GM18519 (cell line): Measurements from ENCODE around the gene TCP11L1.
A peak's percentile ranks its signal among the peaks of the same experiment; 100 is the strongest.
"Not testable (repeated sequence)": the region's sequence is repeated elsewhere in the genome, so short reads cannot be mapped to it uniquely, and the experiment has no call there.

Source experiments
- ATAC-seq: cut with Tn5 transposase; IDR thresholded peaks from one replicate; pipeline ENCODE4 v1.9.1; 2021; ENCODE audit warnings: mild to moderate bottlenecking, moderate library complexity; ENCODE audit not compliant: unreplicated experiment, low FRiP score

The TCP11L1 gene

GRCh38 chr11:33064033-33064825 lies 24.9 kb downstream of the TCP11L1 start:
- no peak for ATAC-seq

- no peak for ATAC-seq
These were observed 25.5 kb downstream of the TCP11L1 start for GRCh38 chr11:33064866-33065265.

- ATAC-seq, result peak; percentile 36
These were observed 26.2 kb downstream of the TCP11L1 start for GRCh38 chr11:33065445-33066178.

- no peak for ATAC-seq
These were observed 27.9 kb downstream of the TCP11L1 start for GRCh38 chr11:33067294-33067693.

GRCh38 chr11:33068611-33069340 lies 29.4 kb downstream of the TCP11L1 start:
- ATAC-seq, result no peak

GRCh38 chr11:33072465-33072864 lies 33.1 kb downstream of the TCP11L1 start:
- ATAC-seq, result no peak

GRCh38 chr11:33083918-33084317 lies 44.5 kb downstream of the TCP11L1 start:
- no peak for ATAC-seq

GRCh38 chr11:33086017-33086416 lies 46.6 kb downstream of the TCP11L1 start:
- ATAC-seq, result no peak

- no peak for ATAC-seq
These were observed 50.4 kb downstream of the TCP11L1 start for GRCh38 chr11:33089776-33090175.

- no peak for ATAC-seq
These were observed 54.8 kb downstream of the TCP11L1 start for GRCh38 chr11:33094157-33094556.

- no peak for ATAC-seq
These were observed 64.5 kb downstream of the TCP11L1 start for GRCh38 chr11:33103836-33104235.

- ATAC-seq, result no peak
These were observed 70.0 kb downstream of the TCP11L1 start for GRCh38 chr11:33109294-33109895.

GRCh38 chr11:33110083-33110482 lies 70.7 kb downstream of the TCP11L1 start:
- ATAC-seq, result no peak

GRCh38 chr11:33116535-33116934 lies 77.2 kb downstream of the TCP11L1 start:
- no peak for ATAC-seq

GRCh38 chr11:33122696-33123095 lies 83.3 kb downstream of the TCP11L1 start:
- ATAC-seq, result not testable (repeated sequence)
